ENCODE data around the gene TLK1.

Gene TLK1

GRCh38 chr2:170965446-170966225 is 195.1 kb downstream of the TLK1 start:
- DNase-seq (ENCODE audit: low spot score), result no peak

GRCh38 chr2:170963386-170963785 is 197.3 kb downstream of the TLK1 start:
- no peak for DNase-seq (ENCODE audit: low spot score)

GRCh38 chr2:170953941-170954340 is 206.8 kb downstream of the TLK1 start:
- DNase-seq (ENCODE audit: low spot score), result no peak

GRCh38 chr2:170950221-170950761 is 210.4 kb downstream of the TLK1 start:
- no peak for DNase-seq (ENCODE audit: low spot score)

GRCh38 chr2:170949415-170949814 is 211.3 kb downstream of the TLK1 start:
- DNase-seq (ENCODE audit: low spot score), result no peak

- DNase-seq (ENCODE audit: low spot score), result no peak
Observed at GRCh38 chr2:170944545-170944944, 216.1 kb downstream of the TLK1 start.

GRCh38 chr2:170943596-170943995 is 217.1 kb downstream of the TLK1 start:
- DNase-seq (ENCODE audit: low spot score), result no peak

- no peak for DNase-seq (ENCODE audit: low spot score)
Observed at GRCh38 chr2:170943041-170943440, 217.7 kb downstream of the TLK1 start.

GRCh38 chr2:170942615-170943014 is 218.1 kb downstream of the TLK1 start:
- no peak for DNase-seq (ENCODE audit: low spot score)
